Measurements from ENCODE around the gene PCLO. TPM values are rescaled to one million over a fixed set of nuclear protein-coding genes. Genes with fewer than 3 reads are reported as not detected.

PCLO gene
- total RNA-seq, 6 donors from 2014 or later, result 3.0 to 19.8 (median 8.6) TPM

DNA sequence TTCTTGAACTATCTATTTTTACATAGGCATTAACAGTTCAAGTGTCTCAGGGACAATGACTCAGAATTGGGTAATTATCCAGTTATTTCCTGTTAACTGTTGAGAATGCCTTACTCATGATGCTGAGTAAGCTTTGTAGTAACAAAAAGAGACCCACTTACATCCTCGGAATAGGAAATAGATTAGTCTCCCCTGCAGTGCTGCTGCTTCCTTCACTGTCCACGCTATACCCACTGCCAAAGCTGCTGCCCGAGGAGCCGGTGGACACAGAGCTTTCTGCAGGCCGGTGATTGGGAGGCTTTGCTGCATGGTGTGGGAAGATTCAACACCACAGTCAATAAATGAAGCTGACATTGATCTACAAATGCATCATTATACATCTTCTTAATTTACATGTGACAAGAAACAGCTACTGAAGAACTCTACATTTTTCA lies 357.1 kb downstream of the PCLO start:
- Histone ChIP-seq H3K36me3 (no peaks in the 10 kb centered on the region), H3K4me3 (no peak overlapping the region), H3K27ac (no peak overlapping the region), H3K4me1 (no peaks in the 10 kb centered on the region), H3K27me3 (no peaks in the 10 kb centered on the region), H3K9me3 (no peaks in the 10 kb centered on the region)
- ATAC-seq (ENCODE audit: low FRiP score in 2 of 2) (peak in 1 of 2 donors; percentile 45), DNase-seq (no peak)
- 33 to 49% methylated on average over 5 of the region's 5 CpGs for WGBS, 2 donors
- TF ChIP-seq POLR2A (IDR thresholded peaks at IDR 0.05) (no peak), EP300 (IDR thresholded peaks at IDR 0.05) (no peak), POLR2AphosphoS5 (IDR thresholded peaks at IDR 0.05) (no peak)
- TF ChIP-seq, protein P1, sequence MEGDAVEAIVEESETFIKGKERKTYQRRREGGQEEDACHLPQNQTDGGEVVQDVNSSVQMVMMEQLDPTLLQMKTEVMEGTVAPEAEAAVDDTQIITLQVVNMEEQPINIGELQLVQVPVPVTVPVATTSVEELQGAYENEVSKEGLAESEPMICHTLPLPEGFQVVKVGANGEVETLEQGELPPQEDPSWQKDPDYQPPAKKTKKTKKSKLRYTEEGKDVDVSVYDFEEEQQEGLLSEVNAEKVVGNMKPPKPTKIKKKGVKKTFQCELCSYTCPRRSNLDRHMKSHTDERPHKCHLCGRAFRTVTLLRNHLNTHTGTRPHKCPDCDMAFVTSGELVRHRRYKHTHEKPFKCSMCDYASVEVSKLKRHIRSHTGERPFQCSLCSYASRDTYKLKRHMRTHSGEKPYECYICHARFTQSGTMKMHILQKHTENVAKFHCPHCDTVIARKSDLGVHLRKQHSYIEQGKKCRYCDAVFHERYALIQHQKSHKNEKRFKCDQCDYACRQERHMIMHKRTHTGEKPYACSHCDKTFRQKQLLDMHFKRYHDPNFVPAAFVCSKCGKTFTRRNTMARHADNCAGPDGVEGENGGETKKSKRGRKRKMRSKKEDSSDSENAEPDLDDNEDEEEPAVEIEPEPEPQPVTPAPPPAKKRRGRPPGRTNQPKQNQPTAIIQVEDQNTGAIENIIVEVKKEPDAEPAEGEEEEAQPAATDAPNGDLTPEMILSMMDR (IDR thresholded peaks at IDR 0.05), result no peak

DNA sequence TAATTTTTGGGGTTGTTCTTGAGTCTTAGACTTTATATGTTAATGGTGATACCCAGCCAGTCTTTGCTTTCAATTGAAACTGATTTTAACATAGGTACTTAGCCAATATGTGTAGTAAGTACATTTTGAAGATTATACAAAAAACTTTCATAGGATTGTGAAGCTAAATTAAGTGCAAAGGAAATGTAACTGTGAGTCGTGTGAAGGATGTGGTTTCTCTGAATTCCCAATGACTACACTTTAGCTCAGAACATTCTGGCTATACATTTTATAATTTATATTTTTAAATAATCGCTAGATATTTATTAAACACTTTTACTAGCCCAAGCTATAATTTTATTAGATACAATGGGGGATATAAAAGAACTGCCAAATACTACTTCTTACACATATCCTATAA lies 359.3 kb downstream of the PCLO start:
- H3K9me3 ChIP-seq, result no peaks in the 10 kb centered on the region

DNA sequence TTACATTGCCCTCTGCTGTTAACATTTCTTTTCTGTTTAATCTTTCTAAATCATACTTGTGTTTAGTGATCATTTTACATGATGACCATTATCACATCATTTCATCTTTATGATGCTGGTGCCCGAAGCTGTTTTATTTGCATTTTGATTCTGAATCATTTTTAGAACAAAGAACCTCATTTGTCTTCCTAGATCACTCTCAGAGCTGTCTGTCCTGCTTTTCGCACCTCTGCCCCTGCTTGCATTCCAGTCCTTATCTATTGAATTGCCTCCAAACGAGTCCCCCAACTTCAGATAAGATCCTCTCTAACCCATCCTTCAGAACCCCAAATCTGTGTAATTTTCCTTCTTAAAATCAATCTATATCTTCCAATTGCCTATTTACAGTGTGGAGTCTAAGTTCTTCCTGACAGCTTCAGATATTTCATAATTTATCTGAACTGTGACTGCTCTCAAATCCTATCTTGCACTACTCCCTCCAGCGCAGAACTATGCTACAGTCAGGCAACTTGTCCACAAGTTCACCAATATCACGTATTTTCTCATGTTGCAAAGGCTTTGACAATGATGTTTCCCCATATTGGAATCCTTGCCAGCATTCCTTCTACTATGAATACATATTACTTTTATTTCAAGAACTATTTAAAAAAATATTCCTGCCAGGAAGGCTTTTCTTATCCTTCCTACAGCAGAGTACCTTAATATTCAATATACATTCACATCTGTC lies 372.6 kb downstream of the PCLO start:
- ATAC-seq (ENCODE audit: low FRiP score in 2 of 2), result no peak
- WGBS, 2 donors, result 30 to 36% methylated on average over 5 of the region's 5 CpGs
- DNase-seq, result no peak

More for the DNA sequence above, 359.3 kb downstream of the PCLO start:
- no peaks in the 10 kb centered on the region for H3K36me3 ChIP-seq
- no peaks in the 10 kb centered on the region for H3K4me1 ChIP-seq
- WGBS, 2 donors, result 70 to 74% methylated on average over 2 of the region's 2 CpGs
- H3K27ac ChIP-seq, result no peak overlapping the region
- TF ChIP-seq, protein P1 (IDR thresholded peaks at IDR 0.05), result no peak
- TF ChIP-seq POLR2A (IDR thresholded peaks at IDR 0.05) (no peak), POLR2AphosphoS5 (IDR thresholded peaks at IDR 0.05) (no peak), EP300 (IDR thresholded peaks at IDR 0.05) (no peak)
- DNase-seq (no peak), ATAC-seq (ENCODE audit: low FRiP score in 2 of 2) (no peak)
- H3K27me3 ChIP-seq, result no peaks in the 10 kb centered on the region
- H3K4me3 ChIP-seq, result no peak overlapping the region

DNA sequence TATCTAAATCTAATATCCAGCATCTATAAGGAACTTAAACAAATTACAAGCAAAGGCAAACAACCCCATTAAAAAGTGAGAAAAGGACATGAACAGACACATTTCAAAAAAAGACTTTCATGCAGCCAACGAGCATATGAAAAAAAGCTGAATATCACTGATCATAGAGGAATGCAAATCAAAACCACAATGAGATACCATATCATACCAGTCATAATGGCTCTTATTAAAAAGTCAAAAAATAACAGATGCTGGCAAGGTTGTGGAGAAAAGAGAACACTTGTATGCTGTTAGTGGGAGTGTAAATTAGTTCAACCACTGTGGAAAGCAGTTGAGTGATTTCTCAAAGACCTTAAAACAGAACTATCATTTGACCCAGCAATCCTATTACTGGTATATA lies 384.7 kb downstream of the PCLO start:
- no peak for DNase-seq
- no peak for ATAC-seq (ENCODE audit: low FRiP score in 2 of 2)
- 62 to 71% methylated on average over 1 of the region's 1 CpG for WGBS, 2 donors
- Histone ChIP-seq H3K4me3 (no peak overlapping the region), H3K4me1 (no peaks in the 10 kb centered on the region), H3K27me3 (no peaks in the 10 kb centered on the region), H3K9me3 (no peaks in the 10 kb centered on the region), H3K27ac (no peak overlapping the region), H3K36me3 (no peaks in the 10 kb centered on the region)
- no peak for TF ChIP-seq POLR2AphosphoS5 (IDR thresholded peaks at IDR 0.05)
- TF ChIP-seq, protein P1 (IDR thresholded peaks at IDR 0.05), result no peak
- TF ChIP-seq POLR2A (IDR thresholded peaks at IDR 0.05), result no peak
- no peak for TF ChIP-seq EP300 (IDR thresholded peaks at IDR 0.05)

More for the DNA sequence above, 372.6 kb downstream of the PCLO start:
- TF ChIP-seq EP300 (IDR thresholded peaks at IDR 0.05), result no peak
- no peak for TF ChIP-seq POLR2A (IDR thresholded peaks at IDR 0.05)
- TF ChIP-seq POLR2AphosphoS5 (IDR thresholded peaks at IDR 0.05), result no peak
- TF ChIP-seq, protein P1 (IDR thresholded peaks at IDR 0.05), result no peak
- H3K27ac ChIP-seq, result no peak overlapping the region
- no peaks in the 10 kb centered on the region for H3K36me3 ChIP-seq
- no peaks in the 10 kb centered on the region for H3K27me3 ChIP-seq
- no peak overlapping the region for H3K4me3 ChIP-seq
- H3K4me1 ChIP-seq, result no peaks in the 10 kb centered on the region
- H3K9me3 ChIP-seq, result no peaks in the 10 kb centered on the region

DNA sequence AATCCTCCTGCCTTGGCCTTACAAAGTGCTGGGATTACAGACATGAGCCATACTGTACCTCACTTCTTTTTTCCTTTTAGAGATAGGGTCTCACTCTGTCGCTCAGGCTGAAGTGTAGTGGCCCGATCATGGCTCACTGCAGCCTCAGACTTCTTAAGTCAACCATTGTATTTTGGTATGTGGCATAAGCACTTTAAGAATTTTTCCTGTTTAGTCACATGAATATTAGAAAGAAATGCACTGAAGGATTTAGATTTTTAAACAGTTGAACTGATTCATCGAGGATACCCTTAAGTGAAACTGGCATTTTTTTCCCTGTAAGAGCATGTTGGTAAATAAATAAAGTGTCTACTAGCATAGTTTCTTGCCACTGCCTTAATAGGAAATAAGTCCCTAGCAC lies 399.8 kb downstream of the PCLO start:
- H3K36me3 ChIP-seq, result no peaks in the 10 kb centered on the region
- H3K27ac ChIP-seq, result no peak overlapping the region
- no peak for DNase-seq
- H3K4me1 ChIP-seq, result no peaks in the 10 kb centered on the region
- no peak for TF ChIP-seq EP300 (IDR thresholded peaks at IDR 0.05)
- TF ChIP-seq POLR2AphosphoS5 (IDR thresholded peaks at IDR 0.05), result no peak
- TF ChIP-seq POLR2A (IDR thresholded peaks at IDR 0.05), result no peak
- TF ChIP-seq, protein P1 (IDR thresholded peaks at IDR 0.05), result no peak
- no peak for ATAC-seq (ENCODE audit: low FRiP score in 2 of 2)
- H3K4me3 ChIP-seq, result no peak overlapping the region
- no peaks in the 10 kb centered on the region for H3K9me3 ChIP-seq
- WGBS, 2 donors, result 78 to 84% methylated on average over 3 of the region's 3 CpGs
- no peaks in the 10 kb centered on the region for H3K27me3 ChIP-seq
